ENCODE results near the gene MRPL33. TPM values are rescaled to one million over a fixed set of nuclear protein-coding genes. Genes with fewer than 3 reads are reported as not detected.

Gene MRPL33
- total RNA-seq, 1 experiment from 2014 or later, result 66.8 TPM

- Mint-ChIP-seq H3K36me3 (ENCODE audit: insufficient read depth in 1 of 3, low read depth in 3 of 3) (no peaks in the 10 kb centered on the region), H3K27me3 (ENCODE audit: low read depth) (no peaks in the 10 kb centered on the region), H3K4me1 (peaks cover 23 to 24% of the 10 kb centered on the region in 2 experiments), H3K27ac (peak overlapping the region in 2 of 3 experiments; percentile 35 to 49; a peak in 2 of 7 replicates), H3K9me3 (no peaks in the 10 kb centered on the region), H3K4me3 (no peak overlapping the region)
- Histone ChIP-seq H3K14ac (ENCODE audit: insufficient read depth, low read length) (no peak overlapping the region), H3K56ac (ENCODE audit: insufficient read length, low read depth, low read length) (no peak overlapping the region), H3K79me2 (ENCODE audit: insufficient read depth, low read length) (no peaks in the 10 kb centered on the region), H3K4me1 (ENCODE audit: insufficient read depth, low read length) (peaks cover 8% of the 10 kb centered on the region), H3K27ac (ENCODE audit: insufficient read length, low read depth, low read length) (no peak overlapping the region), H3K27me3 (ENCODE audit: insufficient read depth, low read length) (no peaks in the 10 kb centered on the region; the same call in 1 of the 2 replicates), H4K20me1 (ENCODE audit: control insufficient read depth, insufficient read depth, insufficient read length) (no peaks in the 10 kb centered on the region), H2AK5ac (ENCODE audit: insufficient read length, low read length) (no peak overlapping the region), H2BK120ac (ENCODE audit: low read depth, low read length, poor library complexity, severe bottlenecking) (no peak overlapping the region), H3K23me2 (ENCODE audit: insufficient read length, low read depth, low read length, poor library complexity, severe bottlenecking) (no peaks in the 10 kb centered on the region), H3K23ac (ENCODE audit: insufficient read length, low read depth, low read length) (no peak overlapping the region), H3K9ac (ENCODE audit: extremely low read depth, insufficient read length, low read length) (no peak overlapping the region), H2BK15ac (ENCODE audit: low read depth, low read length) (no peak overlapping the region), H2AFZ (ENCODE audit: low read length) (no peak overlapping the region), H3T11ph (ENCODE audit: low read length) (no peak overlapping the region), H3K4me2 (ENCODE audit: insufficient read depth, insufficient read length, low read length) (no peak overlapping the region), H3K9me3 (ENCODE audit: control insufficient read depth, low read depth, low read length) (no peaks in the 10 kb centered on the region), H4K91ac (ENCODE audit: insufficient read length, low read depth, low read length) (no peak overlapping the region), H3K79me1 (ENCODE audit: insufficient read depth, low read depth, low read length, poor library complexity, severe bottlenecking) (no peaks in the 10 kb centered on the region), H2BK12ac (ENCODE audit: insufficient read length, low read depth, low read length) (no peak overlapping the region), H4K5ac (ENCODE audit: insufficient read length, low read depth, low read length) (no peak overlapping the region), H2BK5ac (ENCODE audit: insufficient read length, low read length) (no peak overlapping the region), H3K18ac (ENCODE audit: insufficient read length, low read depth, low read length) (no peak overlapping the region), H4K8ac (replicated peaks; ENCODE audit: insufficient read length, low read depth, low read length) (no peak overlapping the region), H3K4ac (ENCODE audit: low read depth, low read length) (no peak overlapping the region), H2BK20ac (ENCODE audit: low read depth, low read length, poor library complexity, severe bottlenecking) (no peak overlapping the region)
- WGBS (ENCODE audit: extremely low coverage, insufficient read length, low lambda C conversion rate), result no CpG with 5 or more reads among the region's 5 CpGs
- DNase-seq, result no peak
- TF ChIP-seq, protein P1, sequence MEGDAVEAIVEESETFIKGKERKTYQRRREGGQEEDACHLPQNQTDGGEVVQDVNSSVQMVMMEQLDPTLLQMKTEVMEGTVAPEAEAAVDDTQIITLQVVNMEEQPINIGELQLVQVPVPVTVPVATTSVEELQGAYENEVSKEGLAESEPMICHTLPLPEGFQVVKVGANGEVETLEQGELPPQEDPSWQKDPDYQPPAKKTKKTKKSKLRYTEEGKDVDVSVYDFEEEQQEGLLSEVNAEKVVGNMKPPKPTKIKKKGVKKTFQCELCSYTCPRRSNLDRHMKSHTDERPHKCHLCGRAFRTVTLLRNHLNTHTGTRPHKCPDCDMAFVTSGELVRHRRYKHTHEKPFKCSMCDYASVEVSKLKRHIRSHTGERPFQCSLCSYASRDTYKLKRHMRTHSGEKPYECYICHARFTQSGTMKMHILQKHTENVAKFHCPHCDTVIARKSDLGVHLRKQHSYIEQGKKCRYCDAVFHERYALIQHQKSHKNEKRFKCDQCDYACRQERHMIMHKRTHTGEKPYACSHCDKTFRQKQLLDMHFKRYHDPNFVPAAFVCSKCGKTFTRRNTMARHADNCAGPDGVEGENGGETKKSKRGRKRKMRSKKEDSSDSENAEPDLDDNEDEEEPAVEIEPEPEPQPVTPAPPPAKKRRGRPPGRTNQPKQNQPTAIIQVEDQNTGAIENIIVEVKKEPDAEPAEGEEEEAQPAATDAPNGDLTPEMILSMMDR (conservative IDR thresholded peaks at IDR 0.05), result no peak
Measured at GRCh38 chr2:27728081-27728858, 43.2 kb upstream of the MRPL33 start.

Data from H9 (cell line).